SK-N-SH (cell line): ENCODE results near the gene REXO2. TPM values are rescaled to one million over a fixed set of nuclear protein-coding genes. Genes with fewer than 3 reads are reported as not detected.

Source experiments
- CTCF ChIA-PET: fragments of 300-600, 350-600 bp; formaldehyde crosslinking; extraction: SDS; loops from one replicate; lab custom pipeline; 2021; lab: Yijun Ruan, JAX
- POLR2A ChIA-PET: fragments of 350-600 bp; sonication (Branson Sonifier 250); formaldehyde crosslinking; extraction: SDS; loops from one replicate; lab custom pipeline; 2020; ENCODE audit warnings: antibody characterized with exemption, inconsistent platforms; lab: Yijun Ruan, JAX
- DNase-seq: peaks from one replicate; pipeline ENCODE4 v3.0.0; 2012
- H2AFZ ChIP-seq: fragments of 200-600 bp; sonication (generic); 2 replicates; pipeline ENCODE4 v1.8.1; 2016; ENCODE audit warnings: antibody characterized with exemption, mild to moderate bottlenecking, low read depth
- H3F3A ChIP-seq: fragments of 200-600 bp; sonication (generic); replicated peaks from 2 replicates; pipeline ENCODE3; 2016; ENCODE audit warnings: antibody characterized with exemption, mild to moderate bottlenecking; ENCODE audit not compliant: insufficient read depth
- H3K27ac ChIP-seq, 2 experiments: fragments of 200-500 bp in 1 of 2; fragments of 200-600 bp in 1 of 2; sonication (Bioruptor generic) in 1 of 2; sonication (generic), shearing (Covaris generic) in 1 of 2; 2 replicates each; pipeline versions ENCODE4 v1.5.1 to v1.6.1; 2014 to 2016; ENCODE audit warnings: low read depth in 2 of 2, inconsistent platforms in 1 of 2, low read length in 1 of 2, mild to moderate bottlenecking in 1 of 2, mixed read lengths in 1 of 2
- H3K27me3 ChIP-seq: fragments of 200-600 bp; sonication (generic), shearing (Covaris generic); 2 replicates; pipeline ENCODE4 v1.6.1; 2016; ENCODE audit warnings: mixed run types; ENCODE audit not compliant: insufficient read depth
- H3K36me3 ChIP-seq, 2 experiments: fragments of 200-500 bp in 1 of 2; fragments of 200-600 bp in 1 of 2; sonication (Bioruptor generic) in 1 of 2; sonication (generic) in 1 of 2; replicated peaks in 1 of 2; 2 replicates each; pipeline versions ENCODE3 to v1.5.1; 2014 to 2016; ENCODE audit warnings: low read length in 1 of 2, mild to moderate bottlenecking in 1 of 2; ENCODE audit not compliant: insufficient read depth in 2 of 2, control insufficient read depth in 1 of 2
- H3K4me1 ChIP-seq, 2 experiments: fragments of 200-500 bp in 1 of 2; fragments of 200-600 bp in 1 of 2; sonication (Bioruptor generic) in 1 of 2; sonication (generic), shearing (Covaris generic) in 1 of 2; 2 replicates each; pipeline versions ENCODE4 v1.5.1 to v1.6.1; 2014 to 2016; ENCODE audit warnings: low read depth in 1 of 2, low read length in 1 of 2, mixed run types in 1 of 2; ENCODE audit not compliant: insufficient read depth in 2 of 2, control insufficient read depth in 1 of 2
- H3K4me2 ChIP-seq: fragments of 200-600 bp; sonication (generic), shearing (Covaris generic); 2 replicates; pipeline ENCODE4 v1.6.1; 2017; ENCODE audit warnings: mixed run types
- H3K4me3 ChIP-seq, 2 experiments: fragments of 200-500 bp in 1 of 2; fragments of 200-600 bp in 1 of 2; sonication (Bioruptor generic) in 1 of 2; sonication (generic), shearing (Covaris generic) in 1 of 2; 2 replicates each; pipeline versions ENCODE4 v1.5.1 to v1.8.1; 2014 to 2016; ENCODE audit warnings: low read depth in 2 of 2, inconsistent platforms in 1 of 2, low read length in 1 of 2, mild to moderate bottlenecking in 1 of 2, mixed read lengths in 1 of 2, moderate library complexity in 1 of 2
- H3K79me2 ChIP-seq: fragments of 200-600 bp; sonication (generic); 2 replicates; pipeline ENCODE4 v1.8.1; 2017; ENCODE audit warnings: mild to moderate bottlenecking; ENCODE audit not compliant: insufficient read depth
- H3K9ac ChIP-seq: fragments of 200-600 bp; sonication (generic); 2 replicates; pipeline ENCODE4 v1.6.1; 2017; ENCODE audit warnings: mixed run types
- H3K9me2 ChIP-seq: fragments of 200-600 bp; sonication (generic); 2 replicates; pipeline ENCODE4 v1.6.1; 2017; ENCODE audit warnings: mixed run types
- H3K9me3 ChIP-seq: fragments of 200-600 bp; sonication (generic); 2 replicates; pipeline ENCODE4 v1.6.1; 2017; ENCODE audit warnings: mixed run types, mild to moderate bottlenecking, moderate library complexity
- H4K20me1 ChIP-seq: fragments of 200-600 bp; sonication (generic); 2 replicates; pipeline ENCODE4 v1.6.1; 2017; ENCODE audit warnings: mild to moderate bottlenecking, mixed run types; ENCODE audit not compliant: insufficient read depth
- CHD2 ChIP-seq: fragments of 150-350 bp; IDR thresholded peaks from 2 replicates; pipeline ENCODE4 v1.6.1; 2018; ENCODE audit warnings: low read length; ENCODE audit not compliant: partially characterized antibody
- CTCF ChIP-seq: fragments of 200-600 bp; sonication (generic); IDR thresholded peaks from 2 replicates; pipeline ENCODE4 v1.6.1; 2017; ENCODE audit warnings: antibody characterized with exemption, mild to moderate bottlenecking, moderate library complexity
- JUND ChIP-seq: IDR thresholded peaks from 2 replicates; pipeline ENCODE4 v1.4.0; 2012
- MXI1 ChIP-seq: IDR thresholded peaks from 2 replicates; pipeline ENCODE4 v1.6.1; 2012; ENCODE audit warnings: mild to moderate bottlenecking, low read depth, low read length, improper control_type of control experiment
- NFIC ChIP-seq: IDR thresholded peaks from 2 replicates; pipeline ENCODE4 v1.4.0; 2012; ENCODE audit warnings: borderline replicate concordance
- NRF1 ChIP-seq: IDR thresholded peaks from 2 replicates; pipeline ENCODE4 v1.6.1; 2012; ENCODE audit warnings: low read depth, mild to moderate bottlenecking, low read length
- POLR2AphosphoS5 ChIP-seq: IDR thresholded peaks from 2 replicates; pipeline ENCODE4 v1.6.1; 2012; ENCODE audit warnings: low read depth, low read length
- RAD21 ChIP-seq: IDR thresholded peaks from 2 replicates; pipeline ENCODE4 v1.6.1; 2012; ENCODE audit warnings: mild to moderate bottlenecking, low read length
- SIN3A ChIP-seq: IDR thresholded peaks from 2 replicates; pipeline ENCODE4 v1.6.1; 2012; ENCODE audit warnings: low read depth, mild to moderate bottlenecking, low read length, moderate library complexity, borderline replicate concordance
- TAF1 ChIP-seq: IDR thresholded peaks from 2 replicates; pipeline ENCODE4 v1.6.1; 2012; ENCODE audit warnings: low read depth, mild to moderate bottlenecking, low read length, moderate library complexity, borderline replicate concordance
- TCF12 ChIP-seq: IDR thresholded peaks from 2 replicates; pipeline ENCODE4 v1.4.0; 2012
- USF2 ChIP-seq: fragments of 150-350 bp; IDR thresholded peaks from 2 replicates; pipeline ENCODE4 v1.6.1; 2017; ENCODE audit warnings: antibody characterized with exemption, low read length, low read depth, borderline replicate concordance
- YY1 ChIP-seq: IDR thresholded peaks from 2 replicates; pipeline ENCODE4 v1.4.0; 2012; ENCODE audit warnings: low read depth, mild to moderate bottlenecking
- WGBS: methylation state at CpG from one replicate; pipeline ENCODE4 v1.1.6; 2017; ENCODE audit warnings: low lambda C conversion rate; 5-methylcytosine and 5-hydroxymethylcytosine counted together
- polyA plus RNA-seq, 3 experiments: library from polyadenylated mRNA; depleted of rRNA; stranded (reverse); fragments of >200 nt; gene quantifications; 2 replicates each; pipeline ENCODE4 v1.2.3, GENCODE V29; 2012
- TF ChIP-seq, protein P1 (sequence below): IDR thresholded peaks from 2 replicates; pipeline ENCODE4 v1.4.0; 2012; ENCODE audit warnings: low read depth
- TF ChIP-seq, protein P2 (sequence below): IDR thresholded peaks from 2 replicates; pipeline ENCODE4 v1.4.0; 2012; ENCODE audit warnings: low read depth, borderline replicate concordance

Gene REXO2
- polyA plus RNA-seq (2012; rRNA removed): 386 and 419 TPM in 2 replicates
- 408 and 424 TPM in 2 replicates for polyA plus RNA-seq (2012; cell fraction: cytosol; rRNA removed)
- 132 and 197 TPM in 2 replicates for polyA plus RNA-seq (2012; cell fraction: nucleus; rRNA removed)

- H3K36me3 ChIP-seq: peaks cover 13 to 18% of the 10 kb centered on the region in 2 experiments
- TF ChIP-seq, protein P1, sequence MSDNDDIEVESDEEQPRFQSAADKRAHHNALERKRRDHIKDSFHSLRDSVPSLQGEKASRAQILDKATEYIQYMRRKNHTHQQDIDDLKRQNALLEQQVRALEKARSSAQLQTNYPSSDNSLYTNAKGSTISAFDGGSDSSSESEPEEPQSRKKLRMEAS: peak; percentile 99
- peak; percentile 48; the same call in 1 of the 2 replicates for TF ChIP-seq POLR2AphosphoS5
- TF ChIP-seq NRF1: peak; percentile 81
- no peak for TF ChIP-seq RAD21
- TF ChIP-seq USF2: no peak
- peak; percentile 41 for TF ChIP-seq CTCF
- peak; percentile 38; the same call in 1 of the 2 replicates for TF ChIP-seq TCF12
- peak; percentile 99 for TF ChIP-seq MXI1
- 0 out of 2 replicates have a peak, but pooled peaks have one; percentile 11 for TF ChIP-seq YY1
- TF ChIP-seq JUND: no peak
- peak; percentile 82; the same call in 1 of the 2 replicates for TF ChIP-seq SIN3A
- TF ChIP-seq NFIC: no peak
- TF ChIP-seq, protein P2, sequence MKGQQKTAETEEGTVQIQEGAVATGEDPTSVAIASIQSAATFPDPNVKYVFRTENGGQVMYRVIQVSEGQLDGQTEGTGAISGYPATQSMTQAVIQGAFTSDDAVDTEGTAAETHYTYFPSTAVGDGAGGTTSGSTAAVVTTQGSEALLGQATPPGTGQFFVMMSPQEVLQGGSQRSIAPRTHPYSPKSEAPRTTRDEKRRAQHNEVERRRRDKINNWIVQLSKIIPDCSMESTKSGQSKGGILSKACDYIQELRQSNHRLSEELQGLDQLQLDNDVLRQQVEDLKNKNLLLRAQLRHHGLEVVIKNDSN: peak; percentile 69; the same call in 1 of the 2 replicates
- peak; percentile 48 for TF ChIP-seq TAF1
- TF ChIP-seq CHD2: peak; percentile 81
- ChIA-PET CTCF (interaction anchor here (0.7 to 1.0 kb wide), 2 partner anchors 77 to 91 kb away, joined by 3 to 4 read pairs; no protein-coding TSS in a partner anchor), POLR2A (no interaction called here)
- H2AFZ ChIP-seq: peak within 1 kb of the TSS; percentile 89
- peak within 1 kb of the TSS; percentile 84 for H3K9ac ChIP-seq
- peak within 1 kb of the TSS; percentile 67 to 92 for H3K27ac ChIP-seq
- DNase-seq: peak; percentile 94
- peak within 1 kb of the TSS; percentile 86 for H3K4me2 ChIP-seq
- H3K9me2 ChIP-seq: no peaks in the 10 kb centered on the region
- peaks cover 12% of the 10 kb centered on the region in 2 experiments; a peak in 3 of 4 replicates for H3K4me1 ChIP-seq
- peak within 1 kb of the TSS; percentile 90 to 100 for H3K4me3 ChIP-seq
- peaks cover 6% of the 10 kb centered on the region; the same call in 1 of the 2 replicates for H4K20me1 ChIP-seq
- no peaks in the 10 kb centered on the region for H3K27me3 ChIP-seq
- peaks cover 53% of the 10 kb centered on the region for H3K79me2 ChIP-seq
- H3F3A ChIP-seq: peaks cover 10% of the 10 kb centered on the region
- H3K9me3 ChIP-seq: no peaks in the 10 kb centered on the region
- WGBS: 1% methylated on average over 27 of the region's 64 CpGs
Observed at GRCh38 chr11:114439229-114440120, at the start of gene REXO2. Gene REXO2 (plus strand): TSS chr11:114439467. CDS start chr11:114439529, 62 bp downstream.
